GM18499 (cell line): ENCODE measurements around the gene BEND7.

Experiments used
- ATAC-seq: cut with Tn5 transposase; IDR thresholded peaks from one replicate; pipeline ENCODE4 v1.9.1; 2021; ENCODE audit warnings: moderate number of reproducible peaks; ENCODE audit not compliant: insufficient read depth, unreplicated experiment

Gene BEND7

DNA sequence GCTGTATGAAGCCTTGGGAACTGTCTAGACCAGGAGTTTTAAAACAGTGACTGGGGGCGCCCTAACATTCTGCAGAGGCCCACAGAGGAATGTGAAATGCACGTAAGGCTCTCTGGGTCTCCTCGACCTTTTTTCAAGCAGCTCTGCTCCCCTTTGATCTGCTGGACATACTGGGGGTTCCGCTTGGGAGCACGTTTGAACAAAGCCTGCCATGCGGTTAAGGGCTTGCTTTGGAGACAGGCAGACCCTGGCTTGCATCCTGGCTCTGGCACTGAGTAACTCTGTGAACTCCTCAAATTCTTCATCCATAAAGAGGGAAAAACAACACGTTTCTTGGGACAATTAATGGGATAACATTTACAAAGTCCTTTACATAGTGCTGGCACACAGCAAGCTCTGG is 7.8 kb downstream of the BEND7 start:
- no peak for ATAC-seq

DNA sequence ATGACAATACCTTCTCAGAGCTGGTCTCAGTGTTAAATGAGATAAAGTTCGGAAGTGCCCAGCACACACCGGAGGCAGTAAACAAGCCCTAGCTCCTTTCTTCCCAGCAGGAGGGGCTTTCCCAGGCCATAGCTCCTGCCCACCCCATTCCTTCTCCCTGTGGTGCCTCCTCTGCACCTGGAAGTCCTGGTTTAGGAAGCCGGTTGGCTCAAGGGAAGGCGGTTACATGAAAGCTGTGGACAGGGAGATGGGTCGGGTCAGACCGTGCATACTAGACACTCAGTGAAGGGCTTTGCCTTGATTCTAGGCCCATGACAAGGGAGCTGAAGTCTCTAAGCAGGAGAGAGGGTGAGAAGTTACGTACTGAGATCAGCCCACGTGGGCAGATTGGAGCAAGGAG is 8.6 kb downstream of the BEND7 start:
- ATAC-seq: no peak

DNA sequence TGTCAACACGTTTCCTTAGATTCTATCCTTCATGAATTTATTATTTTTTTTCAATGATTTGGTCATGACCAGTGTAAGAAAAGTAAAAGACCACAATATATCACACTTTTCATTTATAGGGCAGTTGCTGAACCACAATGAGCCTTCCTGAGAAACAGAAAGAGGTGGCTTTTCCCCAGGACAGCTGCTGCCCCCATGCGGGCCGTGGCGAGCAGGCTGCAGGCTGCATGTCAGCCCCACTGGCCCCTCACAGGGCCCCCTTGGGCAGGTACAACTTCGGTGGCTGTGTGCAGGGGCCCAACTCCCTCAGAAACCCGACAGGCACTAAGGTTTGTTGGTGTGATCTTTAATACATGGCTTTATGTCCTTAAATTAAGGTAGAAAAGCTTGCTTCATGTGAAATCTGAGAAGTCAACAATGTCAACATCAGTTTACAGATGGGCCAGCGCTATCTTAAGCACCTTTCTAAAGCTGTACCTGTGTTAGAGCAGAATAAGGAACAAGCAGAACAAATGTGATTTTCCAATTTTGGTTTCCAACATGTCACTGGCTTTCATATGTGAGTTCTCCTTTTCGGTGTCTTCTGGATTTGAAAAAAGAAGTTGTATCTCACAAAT is 10.6 kb downstream of the BEND7 start:
- no peak for ATAC-seq

DNA sequence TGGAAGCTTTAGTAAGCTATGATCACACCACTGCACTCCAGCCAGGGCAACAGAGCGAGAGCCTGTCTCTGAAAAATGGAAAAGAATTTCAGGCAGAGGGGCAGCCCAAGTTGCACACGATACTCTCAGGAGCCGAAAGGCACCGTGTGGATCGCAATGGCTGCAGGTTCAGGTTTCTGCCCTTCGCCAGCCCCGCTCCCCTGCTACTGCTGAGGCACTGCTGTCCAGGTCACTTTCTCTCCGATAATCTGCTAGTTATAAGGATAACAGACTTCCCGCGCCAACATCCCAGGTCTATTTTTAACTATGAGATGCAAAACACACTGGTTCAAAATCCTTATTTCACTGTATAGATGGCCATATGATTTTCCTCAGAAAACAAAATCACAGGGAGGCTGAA is 11.1 kb downstream of the BEND7 start:
- no peak for ATAC-seq

DNA sequence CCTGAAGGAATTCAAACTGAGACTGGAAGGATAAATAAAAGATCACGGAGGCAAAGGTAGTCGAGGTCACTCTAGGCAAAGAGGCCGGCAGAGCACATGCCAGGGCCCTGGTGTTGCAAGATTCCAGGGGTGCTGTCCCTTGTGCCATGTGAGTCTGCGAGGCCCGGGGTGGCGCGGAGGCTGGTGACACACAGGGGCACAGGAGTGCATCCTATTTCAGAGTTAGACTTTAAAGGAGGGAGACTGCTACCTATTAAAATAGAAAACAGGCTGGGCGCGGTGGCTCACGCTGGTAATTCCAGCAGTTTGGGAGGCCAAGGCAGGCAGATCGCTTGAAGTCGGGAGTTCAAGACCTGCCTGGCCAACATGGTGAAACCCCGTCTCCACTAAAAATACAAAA is 12.6 kb downstream of the BEND7 start:
- no peak for ATAC-seq

DNA sequence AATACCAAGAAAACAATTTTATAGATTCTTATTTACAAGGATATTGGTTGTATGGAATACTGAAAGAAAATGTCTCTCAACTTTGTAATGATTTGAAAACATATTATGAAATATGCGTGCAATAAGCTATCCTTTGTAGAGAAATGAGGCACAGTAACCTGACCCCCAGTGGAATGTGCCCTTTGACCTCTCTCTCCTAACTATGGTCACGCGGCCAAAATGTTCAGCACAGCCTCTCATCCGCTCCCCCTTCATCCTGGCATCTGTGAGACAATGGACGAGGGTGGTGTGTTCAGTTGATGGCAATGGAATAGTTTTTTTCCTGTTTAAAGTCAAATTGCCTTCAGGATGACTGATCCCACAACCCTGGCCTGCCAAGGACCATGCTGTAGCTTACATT is 13.3 kb downstream of the BEND7 start:
- ATAC-seq: no peak

DNA sequence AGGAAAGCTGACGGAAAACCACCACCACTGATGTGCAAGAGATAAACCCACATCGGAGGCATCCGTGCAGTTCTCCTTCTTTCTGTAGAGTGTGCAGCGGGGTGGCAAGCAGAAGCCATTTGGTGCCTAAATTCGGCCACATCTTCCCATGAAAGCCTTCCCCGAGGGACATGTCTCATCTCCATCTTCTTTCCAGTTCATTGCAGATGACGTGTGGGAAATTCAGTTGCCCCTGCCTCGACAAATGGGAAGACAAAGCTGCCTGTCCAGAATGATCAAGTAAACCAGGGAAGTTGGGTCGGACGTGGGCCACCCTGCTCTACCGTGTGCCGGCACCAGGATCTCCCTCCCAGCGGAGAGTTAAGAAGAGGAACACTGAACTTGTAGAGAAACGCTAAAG is 14.5 kb downstream of the BEND7 start:
- no peak for ATAC-seq

DNA sequence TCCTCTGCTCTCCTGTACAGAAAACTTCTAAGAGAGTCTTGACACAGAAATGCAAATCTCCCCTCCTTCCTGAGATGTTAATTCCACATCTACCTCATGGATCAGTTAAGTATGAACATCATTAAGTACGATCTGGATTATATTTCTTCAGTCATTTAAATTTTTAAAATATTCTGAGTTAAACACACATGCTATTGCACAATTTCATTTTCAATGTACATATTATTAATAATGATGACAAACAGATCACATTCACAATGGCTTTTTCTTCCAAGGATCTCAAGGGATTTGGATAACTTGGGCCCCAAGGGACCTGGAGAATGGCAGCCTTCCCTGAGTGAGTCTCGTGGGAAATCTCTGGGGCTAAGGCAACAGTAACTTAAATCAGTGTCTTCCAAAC is 16.2 kb downstream of the BEND7 start:
- no peak for ATAC-seq

DNA sequence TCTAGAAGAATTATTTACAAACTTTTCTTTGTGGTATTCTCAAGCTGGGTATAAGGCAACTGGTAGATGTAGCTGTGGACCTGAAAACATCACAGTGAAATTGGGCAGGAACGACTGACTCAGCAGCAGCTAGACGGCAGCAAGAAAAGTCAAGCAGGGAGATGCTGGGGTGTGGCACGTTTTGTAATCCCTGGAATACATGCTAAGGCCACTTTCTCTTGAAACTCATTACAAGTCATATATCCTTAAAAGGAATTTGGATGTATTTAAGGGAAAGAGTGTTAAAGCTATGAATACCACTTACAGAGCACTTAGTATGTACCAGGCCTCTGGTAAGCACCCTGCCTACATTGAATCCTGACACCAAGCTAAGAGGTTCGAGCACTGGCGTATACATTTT is 17.4 kb downstream of the BEND7 start:
- no peak for ATAC-seq

DNA sequence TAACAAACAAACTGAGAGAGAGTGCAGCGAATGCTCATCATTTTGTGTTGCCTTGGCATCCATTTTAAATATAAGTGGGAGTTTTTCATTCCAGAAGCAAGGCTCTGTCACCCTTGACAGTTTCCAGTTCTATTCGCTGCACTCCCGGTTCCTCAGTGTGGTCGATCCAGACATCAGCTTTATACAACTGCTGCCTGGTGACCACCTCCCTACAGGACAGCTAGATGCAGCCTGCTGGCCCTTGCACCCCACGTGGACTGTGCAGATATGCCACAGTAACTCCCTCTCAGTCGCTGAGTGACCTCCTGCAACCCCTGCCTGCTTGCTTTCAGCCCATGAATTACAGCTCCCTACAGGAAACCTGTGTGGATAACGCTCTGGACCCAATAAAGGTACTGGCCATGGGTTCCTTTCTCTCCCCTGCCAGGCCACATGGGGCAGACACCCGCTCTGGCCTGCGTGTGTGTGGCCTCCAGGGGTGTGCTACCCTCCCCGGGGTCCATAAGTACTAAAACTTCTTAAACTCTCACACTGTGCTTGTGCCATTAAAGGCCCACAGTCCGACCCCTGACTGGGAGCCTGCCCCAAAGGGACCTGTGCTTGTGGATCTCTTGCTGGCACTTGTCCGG is 23.6 kb downstream of the BEND7 start:
- ATAC-seq: no peak

DNA sequence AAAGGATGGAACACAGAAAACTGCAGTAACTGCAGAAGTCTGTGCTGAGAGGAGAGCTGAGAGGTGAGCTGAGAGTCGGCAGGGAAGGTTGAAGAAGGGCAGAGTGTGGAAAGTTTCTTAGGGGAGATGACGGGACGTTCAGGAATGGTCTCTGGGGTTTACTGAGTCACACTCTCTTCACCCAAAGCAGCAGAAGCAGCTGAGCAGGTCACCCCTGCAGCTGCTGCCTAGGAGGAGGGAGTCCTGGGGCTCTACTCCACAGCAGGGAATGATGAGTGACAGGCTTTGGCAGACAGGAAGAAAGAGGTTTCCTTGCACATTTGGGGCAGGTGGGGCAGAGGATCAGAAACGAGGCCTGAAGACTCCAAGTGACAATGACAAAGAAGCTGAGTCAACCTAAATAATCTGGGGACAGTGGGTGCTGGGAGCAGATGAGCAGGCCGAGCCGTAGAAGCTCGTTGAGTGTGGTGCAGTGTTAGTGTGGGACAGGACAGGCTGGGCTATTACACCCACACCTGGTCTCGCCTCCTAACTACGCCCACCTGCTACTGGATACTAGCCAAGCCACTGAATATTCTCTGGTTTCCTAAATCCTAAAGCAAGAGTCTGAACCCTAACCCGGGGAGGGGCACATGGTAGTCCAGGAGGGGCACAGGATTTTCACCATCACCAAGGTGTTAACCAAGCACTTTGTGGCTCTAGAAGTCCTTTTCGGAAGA is 24.9 kb downstream of the BEND7 start:
- ATAC-seq: no peak

DNA sequence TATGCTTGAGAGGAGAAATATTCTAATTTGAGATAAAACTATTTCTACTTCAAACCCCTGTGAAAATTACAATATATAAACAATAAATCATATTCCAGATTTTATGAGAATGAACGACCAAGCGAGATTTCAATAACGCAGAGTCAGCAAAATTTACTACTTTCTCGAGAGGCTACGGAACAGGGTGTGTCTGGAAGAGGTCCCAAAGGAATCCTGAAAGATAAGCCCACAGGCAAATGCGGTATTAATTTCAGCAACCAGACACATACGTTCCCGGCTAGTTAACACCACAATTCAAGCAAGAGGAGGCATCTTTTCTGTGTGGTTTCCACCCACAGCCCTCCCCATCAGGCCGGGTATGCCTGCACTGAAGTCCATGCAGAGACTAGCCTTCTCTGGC is 26.4 kb downstream of the BEND7 start:
- no peak for ATAC-seq

DNA sequence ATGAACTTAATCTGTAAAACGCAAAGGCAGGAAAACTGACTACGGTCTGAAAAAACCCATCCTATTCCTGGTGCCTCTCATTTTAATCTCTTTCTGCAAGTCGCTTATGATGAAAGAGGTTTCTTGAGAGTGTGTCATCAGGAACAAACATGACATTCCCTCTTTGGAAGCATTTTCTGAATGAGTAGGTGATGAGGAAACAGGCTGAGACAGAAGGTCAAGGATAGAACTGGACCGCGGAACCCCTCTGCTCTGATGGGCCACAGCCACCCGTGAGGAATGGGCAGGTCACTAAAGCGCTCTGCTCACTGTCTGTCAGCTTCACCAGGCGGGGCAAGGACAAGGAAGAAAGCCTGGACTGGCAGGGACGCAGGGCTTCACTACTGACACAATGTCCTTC is 28.6 kb downstream of the BEND7 start:
- ATAC-seq: no peak

DNA sequence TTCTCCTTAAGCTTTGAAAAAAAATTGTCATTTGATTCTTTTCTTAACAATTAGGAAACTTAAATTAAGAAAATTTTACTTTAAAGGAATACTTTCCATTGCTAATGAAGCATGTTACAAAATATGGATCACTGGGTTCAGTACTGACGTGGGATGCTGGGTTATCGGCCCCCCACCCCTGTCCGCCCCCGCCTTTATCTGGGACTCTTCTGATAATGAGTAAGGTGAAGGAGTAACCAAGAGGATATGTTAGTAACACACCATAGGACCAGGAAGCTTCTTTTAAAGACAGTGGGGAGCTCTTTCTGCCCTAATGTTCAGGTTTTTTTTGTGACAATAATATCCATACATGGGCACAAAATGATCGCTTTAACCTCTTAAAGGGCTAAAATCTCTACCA is 29.7 kb downstream of the BEND7 start:
- ATAC-seq: no peak

DNA sequence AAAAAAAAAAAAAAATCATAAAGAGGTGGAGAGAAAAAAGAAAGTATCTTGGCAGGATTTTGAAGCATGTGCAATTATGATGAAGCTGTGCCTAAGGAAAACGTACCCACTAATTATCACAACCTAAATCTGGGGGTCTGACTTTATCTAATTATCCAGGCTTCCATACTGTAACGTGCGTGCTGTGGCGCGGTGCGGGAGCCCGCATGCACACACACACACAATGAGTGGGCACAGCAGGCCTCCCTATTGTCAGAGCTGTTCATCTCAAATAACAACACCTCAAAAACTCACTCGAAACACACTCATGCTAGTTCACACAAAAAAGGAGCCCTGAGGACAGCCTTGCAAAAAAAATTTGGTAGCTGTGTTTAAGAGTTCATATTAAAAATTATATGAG is 31.9 kb downstream of the BEND7 start:
- no peak for ATAC-seq

DNA sequence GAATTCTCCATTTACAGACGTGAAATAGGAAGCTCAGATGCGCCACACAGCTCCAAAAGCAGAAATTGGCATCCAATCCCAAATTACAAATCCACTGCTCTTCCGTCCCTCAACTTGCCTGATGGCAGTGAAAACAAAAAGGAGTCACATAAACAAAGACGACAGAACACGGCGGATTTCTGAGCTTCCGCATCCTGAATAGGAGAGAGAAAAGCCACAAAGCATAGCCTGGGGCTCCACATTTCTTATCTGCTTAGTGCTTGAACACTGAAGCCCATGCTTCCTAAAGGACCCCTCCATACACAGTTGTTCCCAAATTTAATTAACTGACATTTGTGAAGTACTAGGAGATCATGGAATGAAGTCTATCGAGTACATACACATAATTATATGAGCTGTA is 32.6 kb downstream of the BEND7 start:
- ATAC-seq: no peak

DNA sequence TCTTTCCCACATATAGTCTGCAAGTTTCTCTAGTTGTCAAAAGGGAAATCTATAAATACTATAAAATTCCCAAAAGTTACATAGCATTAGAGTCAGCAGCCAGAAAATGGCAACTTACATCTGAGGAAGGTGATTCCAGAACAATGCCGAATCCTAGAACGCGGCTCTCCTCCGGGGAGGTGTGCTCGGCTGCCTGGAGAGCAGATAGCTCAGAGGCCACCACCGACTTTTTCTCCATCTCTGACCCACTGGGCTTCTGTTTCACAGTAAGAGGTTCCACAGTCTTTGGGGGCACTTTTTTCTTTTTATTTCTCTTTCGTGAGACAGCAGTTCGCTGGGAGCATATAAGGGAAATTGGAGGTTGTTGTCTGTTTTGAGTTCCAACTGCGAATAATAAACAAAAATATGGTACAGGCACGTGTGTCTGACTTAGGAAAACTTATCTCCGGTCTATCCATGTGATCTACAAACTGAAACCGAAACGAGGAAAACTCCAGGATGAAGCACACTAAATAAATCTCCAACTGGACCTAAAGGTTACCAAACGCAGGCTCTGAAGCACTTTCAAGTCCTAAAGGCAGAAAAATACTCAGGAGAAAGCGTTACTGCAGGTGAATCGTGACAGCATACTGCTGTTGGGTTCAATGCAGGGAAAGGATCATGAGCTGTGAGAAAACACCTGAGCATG is 36.2 kb downstream of the BEND7 start:
- no peak for ATAC-seq

DNA sequence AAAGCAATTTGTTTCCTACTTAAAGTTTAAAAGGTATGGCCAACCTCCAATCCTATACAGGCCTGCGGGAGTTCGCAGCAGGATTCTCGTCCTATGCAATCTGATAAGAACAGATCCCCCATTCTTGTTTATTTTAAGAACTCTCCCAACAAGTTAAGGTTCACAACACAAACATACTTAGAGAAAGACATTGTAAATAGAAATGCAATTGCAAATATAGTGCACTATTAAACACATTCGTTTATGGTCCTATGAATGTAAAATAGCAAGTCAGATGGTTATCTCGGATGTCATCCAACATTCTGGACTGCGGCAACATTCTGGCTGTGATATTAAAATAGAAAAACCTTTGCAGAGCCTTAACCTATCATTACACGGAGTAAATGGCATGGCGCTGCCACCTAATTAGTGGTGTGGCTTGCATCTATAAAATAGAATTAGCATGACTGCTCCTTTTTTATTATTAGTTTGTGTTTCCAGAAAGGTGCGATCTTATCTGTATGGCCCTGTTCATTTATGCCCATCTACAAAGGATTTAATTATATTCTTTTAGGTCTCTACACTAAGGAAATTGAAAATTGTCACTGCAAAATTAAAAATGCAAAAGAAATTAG is 37.0 kb downstream of the BEND7 start:
- ATAC-seq: no peak

DNA sequence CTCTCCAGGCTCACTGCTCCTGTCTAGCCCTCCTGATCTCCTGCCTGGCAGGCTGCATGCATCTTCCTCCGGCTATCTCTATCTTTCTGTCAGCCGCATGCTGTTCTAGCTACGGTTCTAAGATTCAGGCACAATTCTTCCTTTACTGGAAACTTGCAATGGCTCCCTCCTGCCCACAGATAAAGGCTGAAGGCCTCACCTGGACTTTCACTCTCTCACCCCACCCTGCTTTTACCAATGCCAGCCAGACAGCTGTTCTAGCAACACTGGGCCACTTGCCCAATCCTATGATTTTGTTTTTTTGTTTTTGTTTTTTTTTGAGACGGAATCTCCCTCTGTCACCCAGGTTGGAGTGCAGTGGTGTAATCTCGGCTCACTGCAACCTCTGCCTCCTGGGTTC is 38.3 kb downstream of the BEND7 start:
- ATAC-seq: no peak

DNA sequence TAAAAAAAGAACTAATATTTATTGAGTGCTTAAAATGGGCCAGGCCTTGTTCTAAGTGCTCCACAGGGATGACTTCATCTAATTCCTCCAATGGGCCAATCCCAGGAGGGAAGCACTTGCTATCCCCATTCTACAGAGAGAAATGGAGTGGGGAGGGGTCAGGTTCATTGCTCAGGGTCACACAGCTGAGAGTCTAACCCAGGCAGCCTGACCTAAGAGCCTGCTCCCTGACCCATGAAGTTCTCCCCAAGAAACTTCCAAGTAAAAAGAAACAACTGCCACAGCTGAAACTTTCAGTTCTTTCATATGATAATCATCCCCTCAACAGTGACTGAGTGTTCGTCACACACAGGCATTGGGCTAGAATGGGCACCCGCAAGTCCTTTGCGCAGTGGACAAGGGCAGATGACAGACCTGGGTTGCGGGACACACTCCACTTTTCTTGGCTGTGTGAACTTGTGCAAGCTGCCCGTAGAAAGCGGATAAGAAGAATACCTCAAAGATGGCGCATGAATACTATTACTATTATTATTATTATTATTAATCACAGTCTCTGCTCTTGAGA is 39.7 kb downstream of the BEND7 start:
- no peak for ATAC-seq

DNA sequence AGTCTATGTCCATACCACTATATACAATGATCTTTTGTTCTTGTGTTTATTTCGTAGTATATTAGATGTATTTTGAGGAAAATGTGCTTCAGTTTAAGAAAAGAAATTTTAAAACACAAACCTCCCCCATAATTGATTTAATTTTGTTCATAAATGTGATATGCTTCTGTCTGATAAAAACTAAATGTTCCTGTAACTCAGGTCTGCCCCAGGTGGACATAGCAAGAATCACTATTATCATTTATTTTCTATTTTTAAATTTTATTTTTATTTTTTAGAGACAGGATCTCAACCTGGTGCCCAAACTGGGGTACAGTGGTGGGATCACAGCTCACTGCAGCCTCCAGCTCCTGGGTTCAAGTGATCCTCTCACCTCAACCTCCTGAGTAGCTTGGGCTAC is 43.2 kb downstream of the BEND7 start:
- ATAC-seq: no peak
